Measurements from ENCODE around the gene PREX1. TPM values are rescaled to one million over a fixed set of nuclear protein-coding genes. Genes with fewer than 3 reads are reported as not detected.

PREX1 gene
- polyA plus RNA-seq, 1 of the 3 experiments (the other 2 are of a cell fraction) = 5.3 TPM

- TF ChIP-seq REST (IDR thresholded peaks at IDR 0.05; ENCODE audit: low read depth, low read length) = no peak
- TF ChIP-seq CHD2 (IDR thresholded peaks at IDR 0.05; ENCODE audit: low read length, partially characterized antibody) = no peak
- TF ChIP-seq SIN3A (IDR thresholded peaks at IDR 0.05; ENCODE audit: borderline replicate concordance, low read depth, low read length) = no peak
Observed at GRCh38 chr20:48676795-48677460, 150.9 kb downstream of the PREX1 start (continued).

GRCh38 chr20:48676125-48676524 is 151.7 kb downstream of the PREX1 start:
- no peaks in the 10 kb centered on the region for H3F3A ChIP-seq (replicated peaks; ENCODE audit: insufficient read depth)
- no peaks in the 10 kb centered on the region for H3K27me3 ChIP-seq (ENCODE audit: insufficient read depth)
- CTCF ChIA-PET = no interaction called here
- H3K9ac ChIP-seq = no peak overlapping the region
- no peak overlapping the region for H3K4me3 ChIP-seq (ENCODE audit: low read depth in 2 of 2, low read length in 1 of 2)
- 100% methylated on average over 1 of the region's 9 CpGs for whole genome bisulfite sequencing (ENCODE audit: low lambda C conversion rate)
- H3K79me2 ChIP-seq (ENCODE audit: insufficient read depth) = no peaks in the 10 kb centered on the region
- DNase-seq = no peak
- no peaks in the 10 kb centered on the region for H3K9me2 ChIP-seq
- H4K20me1 ChIP-seq (ENCODE audit: insufficient read depth) = no peaks in the 10 kb centered on the region
- peaks cover 0 to 2% of the 10 kb centered on the region in 2 experiments; a peak in 1 of 4 replicates for H3K4me1 ChIP-seq (ENCODE audit: control insufficient read depth in 1 of 2, insufficient read depth in 2 of 2, low read depth in 1 of 2, low read length in 1 of 2)
- H2AFZ ChIP-seq (ENCODE audit: low read depth) = no peak overlapping the region
- no peaks in the 10 kb centered on the region for H3K9me3 ChIP-seq
- TF ChIP-seq MAX (IDR thresholded peaks at IDR 0.05; ENCODE audit: low read depth) (no peak), EP300 (IDR thresholded peaks at IDR 0.05; ENCODE audit: borderline replicate concordance in 1 of 2, low read depth in 1 of 2, low read length in 1 of 2) (no peak), GABPA (IDR thresholded peaks at IDR 0.05; ENCODE audit: low read depth) (no peak), CTCF (IDR thresholded peaks at IDR 0.05) (no peak), RAD21 (IDR thresholded peaks at IDR 0.05; ENCODE audit: low read length) (no peak), FOXM1 (IDR thresholded peaks at IDR 0.05; ENCODE audit: low read depth) (no peak)
- POLR2A ChIA-PET = no interaction called here
- no peak overlapping the region for H3K4me2 ChIP-seq
- no peaks in the 10 kb centered on the region for H3K36me3 ChIP-seq (replicated peaks in 1 of 2; ENCODE audit: control insufficient read depth in 1 of 2, insufficient read depth in 2 of 2, low read length in 1 of 2)
- H3K27ac ChIP-seq (ENCODE audit: low read depth in 2 of 2, low read length in 1 of 2) = no peak overlapping the region
